ENCODE results near the gene ATM.

ATM gene

DNA sequence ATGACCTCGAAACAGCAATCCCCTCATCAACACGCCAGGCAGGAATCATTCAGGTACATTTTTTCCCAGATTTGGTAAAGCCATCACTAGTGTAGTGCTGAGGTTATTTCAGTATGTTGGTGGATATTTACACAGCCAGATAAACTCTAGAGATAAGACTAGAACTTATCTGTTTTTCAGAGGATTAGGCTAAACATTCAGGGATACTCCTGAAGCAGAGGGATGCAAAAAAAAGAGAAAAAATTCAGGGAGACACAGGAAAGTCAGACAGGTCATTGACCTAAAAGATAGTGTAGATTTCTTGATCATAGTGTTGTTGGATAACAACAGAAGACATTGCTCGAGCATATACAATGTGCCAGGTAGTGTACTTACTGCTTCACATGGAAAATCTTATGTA lies 93.2 kb downstream of the ATM start:
- Histone ChIP-seq H3K27me3 (ENCODE audit: low read length) (no peaks in the 10 kb centered on the region), H3K36me3 (ENCODE audit: low read length) (peaks cover 45% of the 10 kb centered on the region)

GRCh38 chr11:108319541-108320145 lies 96.8 kb downstream of the ATM start:
- Histone ChIP-seq H2AFZ (ENCODE audit: low read depth, low read length, severe bottlenecking) (no peak overlapping the region), H3K9me2 (replicated peaks; ENCODE audit: insufficient read depth, low read length) (no peaks in the 10 kb centered on the region), H3K9me3 (ENCODE audit: insufficient read depth, low read length) (no peaks in the 10 kb centered on the region), H3K4me3 (ENCODE audit: insufficient read depth, low read length, poor library complexity, severe bottlenecking) (no peak overlapping the region), H3K27ac (ENCODE audit: low read depth, low read length) (no peak overlapping the region), H3K79me2 (ENCODE audit: insufficient read depth, low read length) (no peaks in the 10 kb centered on the region), H3K9ac (ENCODE audit: low read length) (no peak overlapping the region), H3K4me2 (ENCODE audit: low read depth, low read length, poor library complexity, severe bottlenecking) (no peak overlapping the region), H3F3A (ENCODE audit: insufficient read depth) (no peaks in the 10 kb centered on the region), H3K27me3 (ENCODE audit: low read length) (no peaks in the 10 kb centered on the region), H4K20me1 (ENCODE audit: low read depth, low read length) (no peaks in the 10 kb centered on the region), H3K36me3 (ENCODE audit: low read length) (peaks cover 55% of the 10 kb centered on the region)
- no peak for TF ChIP-seq EZH2phosphoT487 (conservative IDR thresholded peaks at IDR 0.05; ENCODE audit: low read length)
- TF ChIP-seq, protein P1, sequence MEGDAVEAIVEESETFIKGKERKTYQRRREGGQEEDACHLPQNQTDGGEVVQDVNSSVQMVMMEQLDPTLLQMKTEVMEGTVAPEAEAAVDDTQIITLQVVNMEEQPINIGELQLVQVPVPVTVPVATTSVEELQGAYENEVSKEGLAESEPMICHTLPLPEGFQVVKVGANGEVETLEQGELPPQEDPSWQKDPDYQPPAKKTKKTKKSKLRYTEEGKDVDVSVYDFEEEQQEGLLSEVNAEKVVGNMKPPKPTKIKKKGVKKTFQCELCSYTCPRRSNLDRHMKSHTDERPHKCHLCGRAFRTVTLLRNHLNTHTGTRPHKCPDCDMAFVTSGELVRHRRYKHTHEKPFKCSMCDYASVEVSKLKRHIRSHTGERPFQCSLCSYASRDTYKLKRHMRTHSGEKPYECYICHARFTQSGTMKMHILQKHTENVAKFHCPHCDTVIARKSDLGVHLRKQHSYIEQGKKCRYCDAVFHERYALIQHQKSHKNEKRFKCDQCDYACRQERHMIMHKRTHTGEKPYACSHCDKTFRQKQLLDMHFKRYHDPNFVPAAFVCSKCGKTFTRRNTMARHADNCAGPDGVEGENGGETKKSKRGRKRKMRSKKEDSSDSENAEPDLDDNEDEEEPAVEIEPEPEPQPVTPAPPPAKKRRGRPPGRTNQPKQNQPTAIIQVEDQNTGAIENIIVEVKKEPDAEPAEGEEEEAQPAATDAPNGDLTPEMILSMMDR (IDR thresholded peaks at IDR 0.05; ENCODE audit: insufficient read depth, low read length, poor library complexity, severe bottlenecking): no peak

More for the DNA sequence above, 93.2 kb downstream of the ATM start:
- Histone ChIP-seq H4K20me1 (ENCODE audit: low read depth, low read length) (peaks cover 3% of the 10 kb centered on the region; the same call in 1 of the 2 replicates), H2AFZ (ENCODE audit: low read depth, low read length, severe bottlenecking) (no peak overlapping the region), H3K9ac (ENCODE audit: low read length) (no peak overlapping the region), H3K27ac (ENCODE audit: low read depth, low read length) (no peak overlapping the region), H3K4me2 (ENCODE audit: low read depth, low read length, poor library complexity, severe bottlenecking) (no peak overlapping the region), H3K9me3 (ENCODE audit: insufficient read depth, low read length) (no peaks in the 10 kb centered on the region), H3K4me3 (ENCODE audit: insufficient read depth, low read length, poor library complexity, severe bottlenecking) (no peak overlapping the region), H3K9me2 (replicated peaks; ENCODE audit: insufficient read depth, low read length) (no peaks in the 10 kb centered on the region), H3F3A (ENCODE audit: insufficient read depth) (no peaks in the 10 kb centered on the region), H3K79me2 (ENCODE audit: insufficient read depth, low read length) (no peaks in the 10 kb centered on the region)
- no peak for TF ChIP-seq EZH2phosphoT487 (conservative IDR thresholded peaks at IDR 0.05; ENCODE audit: low read length)
- TF ChIP-seq, protein P1 (IDR thresholded peaks at IDR 0.05; ENCODE audit: insufficient read depth, low read length, poor library complexity, severe bottlenecking): no peak

DNA sequence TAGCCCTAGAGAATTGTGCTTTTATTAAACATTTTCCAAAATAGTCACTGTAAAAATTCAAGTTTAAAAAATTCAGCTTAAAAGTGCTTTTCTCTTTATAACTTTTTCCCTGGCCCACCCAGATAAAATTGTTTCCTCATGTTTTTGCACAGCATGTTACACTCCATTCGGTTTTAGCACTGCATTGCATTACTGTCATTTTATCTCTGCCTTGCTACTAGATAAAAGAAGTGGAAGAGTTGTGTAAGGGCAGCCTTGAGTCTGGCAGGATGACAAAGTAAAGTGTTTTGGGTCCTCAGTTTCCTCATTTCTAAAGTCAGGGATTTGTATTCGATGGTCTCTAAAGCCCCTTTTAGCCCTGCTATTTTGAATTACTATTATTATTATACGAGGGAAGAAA lies 99.8 kb downstream of the ATM start:
- no peaks in the 10 kb centered on the region for H4K20me1 ChIP-seq (ENCODE audit: low read depth, low read length)
- H3K9ac ChIP-seq (ENCODE audit: low read length): no peak overlapping the region
- H3K4me2 ChIP-seq (ENCODE audit: low read depth, low read length, poor library complexity, severe bottlenecking): no peak overlapping the region
- no peak overlapping the region for H2AFZ ChIP-seq (ENCODE audit: low read depth, low read length, severe bottlenecking)
- no peaks in the 10 kb centered on the region for H3K79me2 ChIP-seq (ENCODE audit: insufficient read depth, low read length)
- H3K9me2 ChIP-seq (replicated peaks; ENCODE audit: insufficient read depth, low read length): no peaks in the 10 kb centered on the region
- no peak overlapping the region for H3K27ac ChIP-seq (ENCODE audit: low read depth, low read length)
- peaks cover 63% of the 10 kb centered on the region for H3K36me3 ChIP-seq (ENCODE audit: low read length)
- H3K9me3 ChIP-seq (ENCODE audit: insufficient read depth, low read length): no peaks in the 10 kb centered on the region
- H3K27me3 ChIP-seq (ENCODE audit: low read length): no peaks in the 10 kb centered on the region
- no peak overlapping the region for H3K4me3 ChIP-seq (ENCODE audit: insufficient read depth, low read length, poor library complexity, severe bottlenecking)
- H3F3A ChIP-seq (ENCODE audit: insufficient read depth): no peaks in the 10 kb centered on the region
- no peak for TF ChIP-seq EZH2phosphoT487 (conservative IDR thresholded peaks at IDR 0.05; ENCODE audit: low read length)
- TF ChIP-seq, protein P1 (IDR thresholded peaks at IDR 0.05; ENCODE audit: insufficient read depth, low read length, poor library complexity, severe bottlenecking): no peak

Data from SU-DHL-6 (cell line).